ENCODE data around the gene FBXO11. TPM values are rescaled to one million over a fixed set of nuclear protein-coding genes. Genes with fewer than 3 reads are reported as not detected.

FBXO11 gene
- total RNA-seq, 4 donors from 2014 or later: 37.3 to 53.8 (median 47.0) TPM

DNA sequence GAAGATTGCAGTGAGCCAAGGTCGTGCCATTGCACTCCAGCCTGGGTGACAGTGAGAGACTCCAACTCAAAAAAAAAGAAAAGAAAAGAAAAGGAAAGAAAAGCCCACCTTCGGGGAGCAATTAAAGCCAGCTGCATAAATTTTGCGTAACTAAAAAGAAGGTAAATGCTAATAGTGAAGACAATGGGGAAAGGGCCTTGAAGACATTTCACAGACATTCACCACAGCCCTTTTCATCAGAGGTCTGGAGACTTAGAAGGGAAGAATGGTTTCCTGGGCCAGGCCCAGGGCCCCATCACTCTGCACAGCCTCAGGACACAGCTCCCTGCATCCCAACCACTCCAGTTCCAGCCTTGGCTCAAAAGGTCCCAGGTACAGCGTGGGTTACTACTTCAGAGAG lies 158.4 kb downstream of the FBXO11 start:
- peaks cover 0 to 19% (median 9%) of the 10 kb centered on the region in 4 donors for H3K9me3 ChIP-seq
- no peaks in the 10 kb centered on the region for H3K27me3 ChIP-seq
- H3K36me3 ChIP-seq: no peaks in the 10 kb centered on the region
- no peaks in the 10 kb centered on the region for H3K4me1 ChIP-seq
- 86% methylated on average over 3 of the region's 4 CpGs for WGBS
- DNase-seq (ENCODE audit: extremely low spot score): no peak
- intact Hi-C loops (cut with DNase I): no loop called here
- no peak overlapping the region for H3K4me3 ChIP-seq
- TF ChIP-seq, protein P1, sequence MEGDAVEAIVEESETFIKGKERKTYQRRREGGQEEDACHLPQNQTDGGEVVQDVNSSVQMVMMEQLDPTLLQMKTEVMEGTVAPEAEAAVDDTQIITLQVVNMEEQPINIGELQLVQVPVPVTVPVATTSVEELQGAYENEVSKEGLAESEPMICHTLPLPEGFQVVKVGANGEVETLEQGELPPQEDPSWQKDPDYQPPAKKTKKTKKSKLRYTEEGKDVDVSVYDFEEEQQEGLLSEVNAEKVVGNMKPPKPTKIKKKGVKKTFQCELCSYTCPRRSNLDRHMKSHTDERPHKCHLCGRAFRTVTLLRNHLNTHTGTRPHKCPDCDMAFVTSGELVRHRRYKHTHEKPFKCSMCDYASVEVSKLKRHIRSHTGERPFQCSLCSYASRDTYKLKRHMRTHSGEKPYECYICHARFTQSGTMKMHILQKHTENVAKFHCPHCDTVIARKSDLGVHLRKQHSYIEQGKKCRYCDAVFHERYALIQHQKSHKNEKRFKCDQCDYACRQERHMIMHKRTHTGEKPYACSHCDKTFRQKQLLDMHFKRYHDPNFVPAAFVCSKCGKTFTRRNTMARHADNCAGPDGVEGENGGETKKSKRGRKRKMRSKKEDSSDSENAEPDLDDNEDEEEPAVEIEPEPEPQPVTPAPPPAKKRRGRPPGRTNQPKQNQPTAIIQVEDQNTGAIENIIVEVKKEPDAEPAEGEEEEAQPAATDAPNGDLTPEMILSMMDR (IDR thresholded peaks at IDR 0.05): no peak
- no peak for TF ChIP-seq EP300 (IDR thresholded peaks at IDR 0.05)
- no peak for TF ChIP-seq POLR2A (IDR thresholded peaks at IDR 0.05; ENCODE audit: low read depth)
- TF ChIP-seq POLR2AphosphoS5 (IDR thresholded peaks at IDR 0.05): no peak
- no peak overlapping the region for H3K27ac ChIP-seq (replicated peaks in 1 of 4)

DNA sequence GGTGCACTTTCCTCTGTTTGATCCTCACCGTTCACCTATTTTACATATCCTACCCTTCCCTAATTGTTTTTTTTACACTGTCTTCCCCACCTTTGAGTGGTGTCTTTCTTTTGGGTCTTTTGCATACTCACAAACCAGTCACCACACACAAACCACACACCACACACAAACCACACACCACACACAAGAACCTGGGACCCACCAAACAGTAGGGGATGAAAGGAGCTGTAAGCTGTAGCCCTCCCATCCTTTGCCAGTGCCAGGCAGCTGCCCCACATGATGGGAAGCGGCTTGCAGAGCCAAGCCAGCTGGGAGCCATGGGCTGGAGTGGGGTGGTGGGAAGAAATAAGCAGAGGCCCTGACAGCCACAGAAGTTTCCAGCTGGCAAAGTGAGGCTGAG lies 162.2 kb downstream of the FBXO11 start:
- TF ChIP-seq EP300 (IDR thresholded peaks at IDR 0.05) (no peak), POLR2AphosphoS5 (IDR thresholded peaks at IDR 0.05) (no peak), POLR2A (IDR thresholded peaks at IDR 0.05; ENCODE audit: low read depth) (no peak)
- TF ChIP-seq, protein P1 (IDR thresholded peaks at IDR 0.05): no peak
- intact Hi-C loops (cut with DNase I): no loop called here

DNA sequence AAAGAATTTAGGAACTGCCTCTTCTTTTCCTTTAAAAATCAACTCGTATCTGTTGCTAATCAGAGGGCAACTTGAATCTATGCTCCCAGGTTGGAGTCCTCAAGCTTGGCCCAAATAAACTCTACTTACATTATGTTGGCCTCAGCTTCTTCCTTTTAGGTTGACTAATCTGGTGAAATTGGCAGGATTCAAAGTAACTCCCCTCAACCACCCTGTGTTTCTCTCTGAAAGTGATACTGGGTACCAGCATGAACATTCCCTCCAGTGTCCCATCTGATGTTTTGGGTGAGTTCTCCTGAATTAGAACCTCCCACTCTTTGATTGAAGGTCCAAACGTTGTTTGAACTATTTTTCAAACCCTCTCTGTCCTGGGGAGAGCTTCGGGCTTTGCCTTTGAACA lies 164.7 kb downstream of the FBXO11 start:
- no peak for DNase-seq (ENCODE audit: extremely low spot score)
- Histone ChIP-seq H3K36me3 (no peaks in the 10 kb centered on the region), H3K27ac (replicated peaks in 1 of 4) (no peak overlapping the region), H3K4me1 (no peaks in the 10 kb centered on the region), H3K27me3 (no peaks in the 10 kb centered on the region), H3K9me3 (peaks cover 0 to 1% (median under 1%) of the 10 kb centered on the region in 4 donors), H3K4me3 (no peak overlapping the region)
- intact Hi-C loops (cut with DNase I): no loop called here
- TF ChIP-seq POLR2AphosphoS5 (IDR thresholded peaks at IDR 0.05) (no peak), POLR2A (IDR thresholded peaks at IDR 0.05; ENCODE audit: low read depth) (no peak), EP300 (IDR thresholded peaks at IDR 0.05) (no peak)
- TF ChIP-seq, protein P1 (IDR thresholded peaks at IDR 0.05): no peak
- 62% methylated on average over 3 of the region's 3 CpGs for WGBS

More for the DNA sequence above, 162.2 kb downstream of the FBXO11 start:
- no peaks in the 10 kb centered on the region for H3K27me3 ChIP-seq
- H3K36me3 ChIP-seq: no peaks in the 10 kb centered on the region
- H3K9me3 ChIP-seq: peaks cover 0 to 19% (median 9%) of the 10 kb centered on the region in 4 donors
- no peak for DNase-seq (ENCODE audit: extremely low spot score)
- H3K4me3 ChIP-seq: no peak overlapping the region
- H3K4me1 ChIP-seq: no peaks in the 10 kb centered on the region
- 62% methylated on average over 2 of the region's 2 CpGs for WGBS
- H3K27ac ChIP-seq (replicated peaks in 1 of 4): no peak overlapping the region

DNA sequence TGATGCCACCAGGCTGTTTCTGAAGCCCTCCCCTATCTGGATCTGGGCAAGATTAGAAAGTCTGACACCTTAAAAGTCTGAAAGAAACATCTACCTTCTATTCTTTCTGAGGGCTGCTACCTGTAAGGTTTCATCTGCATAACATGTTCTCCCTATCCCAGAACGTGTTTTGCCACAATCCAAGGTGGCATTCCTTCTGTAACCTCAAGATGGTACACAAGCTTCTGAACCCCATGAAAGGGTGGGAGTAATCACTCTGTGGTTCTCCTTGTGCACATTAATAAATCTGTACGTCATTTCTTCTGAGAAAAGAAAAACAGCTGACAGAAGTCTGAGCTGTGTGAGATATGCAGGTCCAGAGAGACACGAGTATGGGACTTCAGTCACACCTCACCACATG lies 165.2 kb downstream of the FBXO11 start:
- no peak for DNase-seq (ENCODE audit: extremely low spot score)
- Histone ChIP-seq H3K27ac (replicated peaks in 1 of 4) (no peak overlapping the region), H3K4me3 (no peak overlapping the region), H3K4me1 (no peaks in the 10 kb centered on the region), H3K9me3 (no peaks in the 10 kb centered on the region), H3K27me3 (no peaks in the 10 kb centered on the region), H3K36me3 (no peaks in the 10 kb centered on the region)
- no peak for TF ChIP-seq POLR2AphosphoS5 (IDR thresholded peaks at IDR 0.05)
- TF ChIP-seq EP300 (IDR thresholded peaks at IDR 0.05): no peak
- TF ChIP-seq, protein P1 (IDR thresholded peaks at IDR 0.05): no peak
- TF ChIP-seq POLR2A (IDR thresholded peaks at IDR 0.05; ENCODE audit: low read depth): no peak
- intact Hi-C loops (cut with DNase I): no loop called here
- 60% methylated on average over 3 of the region's 3 CpGs for WGBS

Small RNA genes lying within 50 kb of the gene (small RNA-seq; reads per million reads assigned to genes)
- gene RF00026: 0 reads per million in 3 donors
- 0 reads per million in 3 donors for gene RPL36AP15

Other genes starting within 250 kb of the FBXO11 start
- 10 to 100 TPM; 28.2 to 47.0 (median 39.6) TPM for gene MSH6, start 123.4 kb downstream of the FBXO11 start, total RNA-seq